ENCODE data around the gene CGREF1. TPM values are rescaled to one million over a fixed set of nuclear protein-coding genes. Genes with fewer than 3 reads are reported as not detected.

CGREF1 gene, protein sequence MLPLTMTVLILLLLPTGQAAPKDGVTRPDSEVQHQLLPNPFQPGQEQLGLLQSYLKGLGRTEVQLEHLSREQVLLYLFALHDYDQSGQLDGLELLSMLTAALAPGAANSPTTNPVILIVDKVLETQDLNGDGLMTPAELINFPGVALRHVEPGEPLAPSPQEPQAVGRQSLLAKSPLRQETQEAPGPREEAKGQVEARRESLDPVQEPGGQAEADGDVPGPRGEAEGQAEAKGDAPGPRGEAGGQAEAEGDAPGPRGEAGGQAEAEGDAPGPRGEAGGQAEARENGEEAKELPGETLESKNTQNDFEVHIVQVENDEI
- not detected for total RNA-seq

DNA sequence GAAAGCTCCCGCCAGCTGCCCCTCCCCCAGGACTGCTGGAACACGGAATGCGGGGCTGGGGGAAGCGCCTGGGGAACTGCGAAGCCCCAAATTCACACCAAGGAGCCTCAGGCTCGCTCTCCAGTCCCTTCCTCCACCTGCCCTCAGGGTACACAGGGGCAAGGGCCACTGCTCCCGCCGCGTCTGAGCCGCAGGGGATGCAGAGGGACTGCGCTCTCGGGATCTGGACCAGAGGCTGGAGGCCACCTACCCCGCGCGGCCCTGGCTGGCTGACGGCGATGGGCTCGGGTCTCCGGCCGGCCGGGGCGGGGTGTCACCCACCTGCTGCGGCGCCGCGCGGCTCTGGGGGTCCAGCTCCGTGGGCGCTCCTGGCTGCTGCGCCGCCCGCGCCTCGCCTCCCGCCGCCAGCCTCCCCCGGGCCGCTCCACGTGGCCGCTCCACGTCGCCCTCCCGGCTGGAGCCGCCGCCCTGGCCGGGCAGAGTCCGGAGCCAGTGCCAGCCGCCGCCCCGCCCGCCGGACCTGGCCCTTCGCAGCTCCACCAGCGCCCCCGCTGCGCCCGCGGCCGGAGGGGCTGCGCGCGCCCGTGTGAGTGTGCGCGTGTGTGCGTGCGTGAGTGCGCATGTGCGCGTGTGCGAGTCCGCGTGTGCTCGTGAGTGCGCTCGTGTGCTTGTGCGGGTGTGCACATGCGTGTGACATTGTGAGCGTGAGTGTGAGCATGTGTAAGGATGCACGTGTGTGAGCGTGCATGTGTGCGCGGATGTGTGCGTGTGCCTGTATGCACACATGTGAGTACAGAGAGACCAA, at the start of gene CGREF1:
Gene CGREF1, minus strand, starts transcription at position 604 of the 805 bp plus-strand sequence. CDS start 14,762 bp downstream, outside the sequence.
- no peak for DNase-seq

DNA sequence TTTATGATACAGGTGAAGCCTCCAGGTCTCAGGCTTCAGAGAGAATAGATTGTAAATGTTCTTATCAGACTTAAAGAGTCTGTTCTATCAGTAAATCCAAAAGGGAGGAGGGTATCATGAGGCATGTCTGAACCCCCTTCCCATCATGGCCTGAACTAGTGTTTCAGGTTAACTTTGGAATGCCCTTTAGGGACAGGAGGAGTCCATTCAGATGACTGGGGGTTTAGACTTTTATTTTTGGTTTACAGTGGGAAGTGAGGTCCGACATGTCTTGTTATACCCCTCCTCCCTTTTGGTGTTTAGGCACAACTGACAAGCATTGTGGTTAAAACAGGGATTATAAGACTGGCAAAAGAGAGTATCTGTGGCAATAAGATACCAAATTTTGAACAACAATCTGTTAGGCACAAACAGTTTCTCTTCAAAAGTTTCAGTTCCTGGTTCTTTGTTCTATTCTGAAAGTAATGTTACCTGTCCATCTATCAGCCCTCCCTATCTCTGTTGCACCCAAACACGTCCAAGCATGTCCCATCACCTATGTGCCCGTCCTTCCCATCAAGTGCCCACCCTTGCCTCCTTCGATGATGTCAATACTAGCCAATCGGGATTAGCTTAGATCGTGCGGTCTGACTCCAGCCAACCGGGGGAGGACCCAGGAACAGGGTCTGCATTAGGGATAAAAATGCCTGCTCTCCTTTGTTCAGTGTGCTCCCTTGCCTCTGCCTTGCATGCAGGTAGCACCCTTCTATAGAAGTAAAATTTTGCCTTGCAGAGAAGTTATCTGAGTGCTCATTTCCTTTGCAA, 46.2 kb upstream of the CGREF1 start:
- no peak for DNase-seq

DNA sequence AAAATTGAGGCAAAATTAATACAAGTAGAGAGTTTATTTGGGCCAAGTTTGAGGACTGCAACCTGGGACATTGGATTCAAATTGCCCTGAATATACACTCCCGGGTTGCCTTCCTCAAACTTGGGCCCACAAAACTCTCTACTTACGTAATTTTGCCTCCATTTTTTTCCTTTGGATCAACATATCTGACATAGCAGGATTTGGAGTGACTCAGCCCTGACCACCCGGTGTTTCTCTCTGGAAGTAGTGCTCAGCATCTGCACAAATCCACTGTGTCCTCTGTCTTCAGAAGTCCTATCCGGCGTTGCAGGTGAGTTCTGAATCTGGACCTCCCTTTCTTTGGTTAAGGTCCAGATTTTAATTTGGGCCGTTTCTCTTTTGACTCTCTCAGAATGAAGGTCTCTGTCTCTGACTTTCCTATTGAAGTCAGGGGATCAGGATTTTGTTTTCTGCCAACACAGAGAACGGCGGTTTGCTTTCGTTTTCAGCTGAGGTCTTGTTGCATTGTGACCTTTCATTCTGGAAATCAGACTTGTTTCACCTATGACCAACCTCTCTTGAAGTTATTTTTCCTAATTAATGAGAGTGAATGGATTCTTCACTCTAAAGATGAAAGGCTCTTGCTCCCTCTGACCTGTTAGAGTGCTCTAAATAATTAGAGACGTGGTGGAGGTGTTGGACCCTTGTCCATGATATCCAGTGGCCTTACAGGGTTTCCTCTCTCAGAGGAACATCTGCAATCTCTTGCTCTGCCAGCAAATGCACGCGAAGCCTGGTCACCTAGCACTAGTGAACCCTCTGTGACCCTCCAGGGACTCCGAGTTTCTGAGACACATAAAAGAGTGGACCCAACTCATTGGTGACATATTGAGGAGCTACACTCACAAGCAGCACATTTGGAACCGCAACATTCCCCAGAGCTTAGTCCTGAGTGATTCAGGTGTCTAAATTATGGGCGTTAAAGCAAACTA, 43.5 kb upstream of the CGREF1 start:
- DNase-seq = no peak

DNA sequence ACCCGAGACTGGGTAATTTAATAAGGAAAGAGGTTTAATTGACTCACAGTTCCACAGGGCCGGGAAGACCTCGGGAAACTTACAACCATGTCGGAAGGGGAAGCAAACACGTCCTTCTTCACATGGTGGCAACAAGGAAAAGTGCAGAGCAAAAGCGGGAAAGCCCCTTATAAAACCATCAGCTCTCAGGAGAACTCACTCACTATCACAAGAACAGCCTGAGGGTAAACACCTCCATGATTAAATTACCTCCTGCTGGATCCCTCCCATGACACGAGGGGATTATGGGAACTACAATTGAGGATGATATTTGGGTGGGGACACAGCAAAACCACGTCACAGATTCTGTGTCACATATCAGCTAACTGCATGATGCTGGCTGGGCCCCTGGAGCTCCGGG, 41.3 kb upstream of the CGREF1 start:
- no peak for DNase-seq

DNA sequence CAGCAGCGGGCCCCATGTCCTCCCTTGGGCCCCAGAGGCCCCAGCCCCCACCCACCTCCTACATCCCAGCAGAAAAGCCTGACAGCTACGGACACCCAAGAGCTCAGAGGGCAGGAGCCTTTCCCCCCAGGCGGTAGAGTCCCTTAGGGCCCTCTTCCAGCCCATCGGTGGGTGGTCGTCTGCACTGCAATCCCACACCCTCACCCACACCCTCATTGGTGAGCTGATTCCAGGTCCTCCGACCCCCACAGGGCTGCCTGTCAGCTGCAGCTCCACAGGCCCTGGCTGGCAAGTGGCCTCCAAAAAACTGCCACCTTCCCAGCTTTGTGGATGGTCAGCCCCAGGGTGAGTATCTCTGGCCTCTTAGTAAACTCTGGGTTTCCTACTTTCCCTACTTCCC, 40.3 kb upstream of the CGREF1 start:
- DNase-seq = no peak

DNA sequence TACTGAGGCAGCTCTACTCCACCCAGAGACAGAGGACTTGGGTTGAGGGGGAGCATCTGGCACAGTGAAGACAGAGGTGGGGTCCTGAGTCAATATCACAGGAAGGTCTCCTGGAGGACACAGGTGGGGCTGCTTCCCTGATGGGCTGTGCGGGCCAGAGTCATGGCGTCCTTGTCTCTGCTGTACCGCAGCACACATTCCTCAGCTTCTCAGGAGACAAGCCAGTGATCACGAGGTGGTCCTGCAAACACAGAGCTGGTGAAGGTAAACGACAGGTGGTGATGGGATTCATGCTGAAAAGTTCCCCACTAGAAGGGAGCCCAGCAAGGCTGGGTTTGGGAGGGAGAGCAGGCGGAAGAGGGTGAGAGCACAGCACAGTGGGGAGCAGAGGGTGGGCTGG, 39.5 kb upstream of the CGREF1 start:
- DNase-seq = no peak

DNA sequence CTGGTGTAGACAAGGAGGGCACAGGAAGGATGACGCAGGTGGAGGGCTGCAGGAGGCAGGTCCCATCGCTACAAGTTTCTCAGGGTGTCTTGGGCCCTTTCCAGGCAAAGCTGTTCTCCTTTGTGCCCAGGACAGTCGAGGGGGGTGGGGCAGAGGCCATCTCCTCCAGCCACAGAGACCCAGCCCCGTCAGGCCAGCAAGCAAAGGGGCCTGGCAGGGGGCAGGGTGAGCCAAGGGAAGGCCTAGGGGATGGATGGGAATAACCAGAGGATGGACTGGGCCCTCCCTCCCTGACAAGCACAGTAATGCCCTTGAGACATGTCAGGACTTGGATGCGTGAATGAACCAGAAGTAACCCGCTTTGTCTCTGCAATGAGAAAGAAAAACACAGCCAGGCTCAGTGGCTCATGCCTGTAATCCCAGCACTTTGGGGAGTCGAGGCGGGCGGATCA, 36.2 kb upstream of the CGREF1 start:
- no peak for DNase-seq

DNA sequence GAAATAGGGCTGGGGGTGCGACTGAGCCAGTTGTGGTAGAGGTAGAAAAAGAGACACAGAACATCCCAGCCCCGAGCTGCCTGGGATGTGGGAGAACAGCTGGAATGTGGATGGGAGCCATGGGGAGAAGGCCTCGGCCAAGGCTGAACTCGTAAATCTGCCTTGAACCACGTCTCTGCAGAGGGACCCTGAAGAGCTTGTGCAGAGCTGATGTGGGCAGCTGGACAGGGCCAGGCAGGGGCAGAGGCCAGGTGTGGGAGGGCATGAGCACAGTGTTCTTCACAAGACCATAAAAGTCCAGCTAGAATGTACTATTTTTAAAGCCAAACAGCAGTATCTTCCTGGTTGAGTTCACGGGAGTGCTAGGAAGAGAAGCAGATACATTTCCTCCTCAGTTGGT, 35.6 kb upstream of the CGREF1 start:
- no peak for DNase-seq

DNA sequence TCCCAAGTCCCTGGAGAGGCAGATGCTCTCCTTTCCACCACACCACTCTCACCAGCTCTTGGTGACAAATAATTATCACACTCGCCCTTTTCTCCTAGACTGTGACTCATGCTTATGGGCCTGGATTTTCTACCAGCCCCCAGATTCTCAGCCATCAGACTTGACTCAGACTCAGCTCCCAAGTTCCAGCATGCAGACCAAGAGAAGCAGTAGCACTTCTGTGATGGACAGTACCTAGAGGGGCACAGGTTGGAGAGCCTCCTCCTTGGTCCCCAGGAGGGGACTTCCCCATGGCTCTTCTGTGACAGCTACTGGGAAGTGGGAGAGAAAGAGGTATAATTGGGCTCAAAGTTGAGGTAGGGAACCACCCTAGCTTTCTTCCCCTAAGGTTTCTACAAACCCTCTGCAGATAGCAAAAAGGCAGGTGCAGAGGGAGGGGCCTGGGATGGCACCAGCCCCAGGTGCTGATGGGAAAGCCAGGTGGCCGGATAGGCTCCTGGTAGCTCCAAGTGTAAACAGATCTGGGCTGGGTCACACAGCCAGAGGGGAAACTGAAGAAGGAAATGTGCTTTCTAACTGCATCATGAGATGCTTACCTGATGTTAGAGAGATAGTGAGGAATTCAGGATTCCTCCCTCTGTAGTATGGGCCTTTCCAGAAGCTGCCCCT, 34.0 kb upstream of the CGREF1 start:
- no peak for DNase-seq

DNA sequence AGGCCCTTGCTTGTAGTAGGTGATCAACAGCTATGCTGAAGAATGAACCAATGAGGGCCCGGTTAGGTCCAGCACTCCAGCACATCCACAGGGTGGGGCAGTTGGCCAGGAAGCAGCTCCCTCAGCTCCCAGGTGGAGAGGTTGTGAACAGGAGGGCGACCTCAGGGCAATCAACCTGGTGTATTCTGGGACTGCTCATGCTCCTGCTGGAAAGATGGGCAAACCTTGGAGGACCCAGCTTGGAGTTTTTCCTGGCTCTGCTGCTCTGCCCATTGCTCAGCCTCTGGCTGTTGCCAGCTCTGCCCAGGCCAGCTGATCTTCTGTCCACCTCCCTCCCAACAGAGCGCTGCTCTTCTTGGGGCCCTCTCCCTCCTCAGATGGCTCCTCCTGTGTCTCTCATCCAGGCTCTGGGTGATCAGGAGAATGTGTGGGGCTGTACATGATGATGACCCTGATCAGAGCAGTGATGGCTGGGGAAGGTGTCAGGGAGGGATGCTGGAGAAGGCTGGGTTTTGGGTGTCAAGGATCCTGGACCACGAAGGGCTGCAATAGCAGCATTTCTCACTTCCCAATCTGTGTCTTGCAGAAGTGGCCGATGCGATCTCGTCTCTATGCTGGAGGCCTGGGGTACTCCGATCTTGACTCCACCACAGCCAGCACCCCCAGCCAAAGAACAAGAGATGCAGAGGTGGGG, 33.3 kb upstream of the CGREF1 start:
- no peak for DNase-seq

DNA sequence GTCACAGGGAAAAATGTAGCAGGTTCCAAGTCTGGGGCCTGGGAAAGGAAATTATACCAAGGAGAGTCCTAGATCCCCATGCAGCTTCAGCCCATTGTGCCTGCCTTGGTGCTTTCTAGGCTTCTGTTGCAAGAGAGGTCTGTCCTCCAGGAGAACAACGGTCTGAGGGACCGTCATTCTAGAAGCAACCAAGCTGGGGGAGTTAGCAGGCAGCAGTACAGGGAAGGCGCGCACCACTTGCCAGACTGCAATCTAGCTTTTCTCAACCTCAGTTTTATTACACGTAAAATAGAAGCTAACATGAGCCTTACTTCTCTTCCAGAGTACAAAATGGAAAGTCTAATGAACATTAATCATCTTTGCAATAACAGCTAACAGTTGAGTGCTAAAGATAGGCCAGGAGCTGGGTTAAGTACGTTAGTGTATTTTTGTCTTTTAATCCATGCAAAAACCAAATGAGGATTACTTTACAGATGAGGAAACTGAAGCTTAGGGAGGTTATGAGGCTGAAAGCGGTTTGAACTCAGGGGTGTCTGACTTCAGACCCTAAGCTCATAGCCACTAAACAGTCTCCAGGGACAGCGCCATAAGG, 31.8 kb upstream of the CGREF1 start:
- no peak for DNase-seq

DNA sequence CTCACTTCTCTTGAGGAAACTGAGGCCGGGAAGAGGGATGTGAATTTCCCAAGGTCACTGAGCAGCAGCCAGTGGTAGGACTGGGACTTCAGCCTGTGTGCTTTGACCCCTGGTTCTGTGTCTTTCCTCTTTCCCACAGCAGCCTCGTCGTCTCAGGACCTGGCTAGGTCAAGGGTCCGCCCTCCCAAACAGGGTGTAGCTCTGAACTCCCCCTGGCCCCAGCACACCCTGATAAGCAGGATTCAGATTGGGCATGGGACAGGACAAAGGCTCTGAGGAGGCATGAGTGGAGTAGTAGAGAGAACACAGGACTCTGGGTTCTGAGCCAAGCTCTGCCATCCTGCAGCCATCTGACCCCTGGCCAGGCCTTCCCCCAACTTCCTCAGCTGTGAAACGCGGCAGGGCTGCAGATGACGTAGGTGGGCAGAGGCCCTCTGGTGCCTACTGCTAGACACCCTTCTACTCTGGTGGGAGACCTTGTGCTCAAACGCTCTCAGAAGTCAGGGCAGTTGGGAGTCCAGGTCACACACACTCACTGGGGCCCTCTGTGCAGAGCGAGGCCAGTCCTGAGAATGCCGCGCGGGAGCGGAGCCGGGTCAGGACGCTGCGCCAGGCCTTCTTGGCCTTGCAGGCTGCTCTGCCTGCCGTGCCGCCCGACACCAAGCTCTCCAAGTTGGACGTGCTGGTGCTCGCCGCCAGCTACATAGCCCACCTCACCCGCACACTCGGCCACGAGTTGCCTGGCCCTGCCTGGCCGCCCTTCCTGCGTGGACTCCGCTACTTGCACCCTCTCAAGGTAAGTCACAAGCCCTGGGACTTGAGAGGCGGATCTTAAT, 30.9 kb upstream of the CGREF1 start:
- DNase-seq = no peak

DNA sequence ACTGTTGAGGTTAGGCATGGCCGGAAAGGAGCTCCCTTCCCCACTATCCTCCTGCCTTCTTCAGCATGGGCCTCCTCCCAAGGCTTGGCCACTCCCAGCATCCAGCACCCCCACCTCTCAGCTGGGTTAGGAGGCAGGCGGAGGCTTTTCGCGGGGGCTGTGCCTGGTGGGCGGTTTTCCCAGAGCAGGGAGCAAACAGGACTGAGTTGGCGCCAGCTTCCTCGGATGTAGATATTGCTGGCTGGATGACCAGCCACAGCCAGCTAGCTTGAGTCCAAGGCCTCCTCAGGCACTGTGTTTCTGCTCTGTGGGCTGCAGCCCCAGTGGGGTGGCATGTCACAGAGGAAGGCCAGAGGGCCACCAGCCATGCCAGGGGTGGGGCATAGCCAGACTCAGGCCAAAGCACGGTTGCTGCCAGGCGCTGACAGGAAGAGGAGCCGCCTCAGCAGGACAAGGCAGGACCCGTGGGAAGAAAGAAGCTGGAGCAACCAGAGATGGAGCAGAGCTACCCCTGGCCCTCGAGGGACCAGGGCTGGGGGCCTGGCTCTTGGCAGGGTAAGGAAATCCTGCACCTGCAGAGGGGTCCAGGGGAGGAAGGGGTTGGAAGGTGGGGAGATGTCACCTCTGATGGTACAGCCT, 30.0 kb upstream of the CGREF1 start, which contains the start of gene TCF23:
Gene TCF23, plus strand, starts transcription at position 204 of the 639 bp plus-strand sequence. Its CDS starts 130 bp downstream, at position 334.
- no peak for DNase-seq

DNA sequence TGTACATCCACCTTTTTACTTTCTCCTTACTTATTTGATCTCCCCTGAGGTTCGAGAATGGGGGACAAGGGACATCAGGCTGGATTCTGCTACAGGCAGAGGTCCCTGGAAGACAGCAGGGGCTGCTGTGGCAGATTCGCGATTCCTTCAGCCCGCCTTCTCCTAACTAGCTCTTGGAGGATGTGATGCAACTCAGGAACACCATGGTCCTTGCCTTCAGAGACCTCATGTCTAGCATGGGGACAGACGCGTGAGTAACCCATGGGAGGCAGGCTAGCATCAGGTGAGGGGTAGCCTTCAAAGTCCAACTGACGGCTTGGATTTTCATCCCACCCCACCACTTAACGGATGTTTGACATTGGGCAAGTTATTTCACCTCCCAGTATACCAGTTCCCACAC, 29.0 kb upstream of the CGREF1 start:
- DNase-seq = no peak

DNA sequence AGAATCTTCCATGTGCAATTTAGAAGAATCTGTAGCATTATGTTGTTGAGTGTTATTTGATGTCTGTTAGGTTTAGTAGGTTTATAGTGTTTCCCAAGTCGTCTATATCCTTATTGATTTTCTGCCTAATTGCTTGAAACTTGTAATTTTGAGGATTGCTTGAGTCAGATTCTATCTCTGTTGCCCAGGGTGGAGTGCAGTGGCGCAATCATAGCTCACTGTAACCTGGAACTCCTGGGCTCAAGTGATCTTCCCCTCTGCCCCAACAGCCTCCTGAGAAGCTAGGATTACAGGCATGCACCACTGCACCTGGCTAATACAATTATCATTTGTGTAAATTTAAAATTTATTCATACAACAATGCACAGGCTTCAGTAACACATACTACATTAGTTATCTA, 26.8 kb upstream of the CGREF1 start:
- no peak for DNase-seq

DNA sequence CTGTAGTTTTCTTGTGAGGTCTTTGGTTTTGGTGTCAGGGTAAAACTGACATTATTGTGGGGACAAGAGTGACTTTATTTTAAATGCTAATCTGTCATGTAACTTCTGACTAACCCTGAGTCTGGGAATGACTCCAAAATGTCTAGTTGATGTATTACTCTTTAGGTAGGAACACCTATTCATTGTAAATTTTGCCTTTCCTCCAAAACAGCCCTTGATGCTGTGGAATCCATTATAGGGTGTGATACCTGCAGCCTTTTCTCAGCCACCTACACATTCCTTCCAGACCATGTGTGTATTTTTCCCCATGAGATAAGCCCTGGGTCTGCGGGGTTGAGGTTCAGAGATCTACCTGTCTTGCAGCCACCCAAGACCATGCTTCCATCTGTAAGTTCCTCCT, 24.4 kb upstream of the CGREF1 start:
- no peak for DNase-seq

DNA sequence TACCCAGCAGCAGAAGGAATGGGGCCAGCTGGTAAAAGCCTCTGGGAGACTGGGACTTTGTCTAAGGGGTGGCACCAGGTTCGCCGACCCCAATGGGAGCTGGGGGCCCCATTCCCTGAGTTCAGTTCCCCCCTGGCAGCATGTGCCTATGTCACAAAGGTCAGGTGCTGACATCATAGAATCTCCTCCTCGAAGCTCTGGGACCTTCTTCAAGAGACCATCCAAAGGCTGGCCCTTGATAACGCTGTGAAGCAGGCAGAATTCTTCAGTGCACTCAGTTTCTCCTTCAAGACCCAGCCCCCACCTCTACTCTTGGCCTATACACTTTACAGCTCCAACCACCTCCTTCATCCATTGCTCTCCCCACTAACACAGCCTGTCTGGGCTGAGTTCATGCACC, 20.4 kb upstream of the CGREF1 start, which contains the start of gene PRR30:
Gene PRR30, minus strand, starts transcription at position 101 of the 400 bp plus-strand sequence. CDS start 1,081 bp downstream, outside the sequence.
- DNase-seq = no peak

DNA sequence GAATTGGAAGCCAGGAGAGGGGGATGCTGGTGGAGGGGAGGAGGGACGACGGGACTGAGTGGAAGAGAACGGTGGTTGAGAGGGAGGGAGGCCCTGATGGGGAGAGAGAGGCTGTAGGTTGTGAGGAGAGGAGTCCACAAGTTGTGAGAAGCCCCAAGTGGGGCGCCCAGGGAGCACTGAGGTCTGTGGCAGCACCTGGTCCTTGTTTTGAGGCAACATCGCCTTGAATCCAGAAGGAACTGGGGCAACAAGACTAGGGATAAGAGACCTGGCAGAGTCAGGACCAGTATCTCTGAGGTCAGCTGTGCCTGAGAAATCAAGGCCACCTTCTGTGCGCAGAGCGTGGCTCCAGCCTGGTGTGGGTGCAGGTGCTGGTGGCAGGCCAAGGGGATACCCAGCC, 19.2 kb upstream of the CGREF1 start:
- DNase-seq = no peak
